HG03565 (cell line): ENCODE data around the gene CMSS1.

Experiments
- ATAC-seq: cut with Tn5 transposase; IDR thresholded peaks from one replicate; pipeline ENCODE4 v1.9.1; 2021; ENCODE audit warnings: mild to moderate bottlenecking, moderate library complexity; ENCODE audit not compliant: unreplicated experiment

Gene CMSS1

GRCh38 chr3:99954914-99955644 lies 137.4 kb downstream of the CMSS1 start:
- no peak for ATAC-seq

- no peak for ATAC-seq
Observed at GRCh38 chr3:99955773-99956562, 138.3 kb downstream of the CMSS1 start.

- ATAC-seq, result no peak
Observed at GRCh38 chr3:99957151-99957796, 139.6 kb downstream of the CMSS1 start.

- ATAC-seq, result no peak
Observed at GRCh38 chr3:99958222-99958912, 140.7 kb downstream of the CMSS1 start.

GRCh38 chr3:99960123-99960878 lies 142.6 kb downstream of the CMSS1 start:
- ATAC-seq, result no peak

- no peak for ATAC-seq
Observed at GRCh38 chr3:99960941-99961340, 143.3 kb downstream of the CMSS1 start.

GRCh38 chr3:99961756-99962515 lies 144.3 kb downstream of the CMSS1 start:
- ATAC-seq, result no peak

- no peak for ATAC-seq
Observed at GRCh38 chr3:99962703-99963102, 145.0 kb downstream of the CMSS1 start.

GRCh38 chr3:99965077-99965476 lies 147.4 kb downstream of the CMSS1 start:
- no peak for ATAC-seq

GRCh38 chr3:99965681-99966408 lies 148.2 kb downstream of the CMSS1 start:
- no peak for ATAC-seq

- ATAC-seq, result no peak
Observed at GRCh38 chr3:99966662-99967416, 149.2 kb downstream of the CMSS1 start.

GRCh38 chr3:99967796-99968195 lies 150.1 kb downstream of the CMSS1 start:
- ATAC-seq, result no peak

GRCh38 chr3:99969136-99969535 lies 151.5 kb downstream of the CMSS1 start:
- ATAC-seq, result no peak

GRCh38 chr3:99970198-99970597 lies 152.5 kb downstream of the CMSS1 start:
- ATAC-seq, result peak; percentile 90

- no peak for ATAC-seq
Observed at GRCh38 chr3:99971761-99972160, 154.1 kb downstream of the CMSS1 start.

GRCh38 chr3:99972380-99973104 lies 154.9 kb downstream of the CMSS1 start:
- no peak for ATAC-seq

GRCh38 chr3:99974989-99975388 lies 157.3 kb downstream of the CMSS1 start:
- no peak for ATAC-seq

- ATAC-seq, result no peak
Observed at GRCh38 chr3:99976584-99976983, 158.9 kb downstream of the CMSS1 start.
